GM23338 (cell line): ENCODE measurements around the gene PDE1C. TPM values are rescaled to one million over a fixed set of nuclear protein-coding genes. Genes with fewer than 3 reads are reported as not detected.

Experiments used
- ATAC-seq: fragments of 200-7000 bp; cut with Tn5 transposase; 3 replicates; pipeline ENCODE4 v1.9.1; 2020
- DNase-seq: peaks from one replicate; pipeline ENCODE4 v3.0.0-alpha.2; 2015; ENCODE audit warnings: low spot score
- H2AFZ ChIP-seq: fragments of 200-600 bp; sonication (generic); 2 replicates; pipeline ENCODE4 v1.8.0; 2016; ENCODE audit warnings: antibody characterized with exemption, mild to moderate bottlenecking, moderate library complexity
- H3F3A ChIP-seq: fragments of 200-600 bp; sonication (generic); replicated peaks from 2 replicates; pipeline ENCODE4 v1.8.0; 2017; ENCODE audit warnings: antibody characterized with exemption, mixed run types, low read depth
- H3K27ac ChIP-seq: fragments of 200-600 bp; sonication (generic); 2 replicates; pipeline ENCODE4 v1.6.1; 2016; ENCODE audit warnings: low read depth
- H3K27me3 ChIP-seq: fragments of 200-600 bp; sonication (generic); 2 replicates; pipeline ENCODE4 v1.8.0; 2016; ENCODE audit warnings: mild to moderate bottlenecking, mixed run types, moderate library complexity; ENCODE audit not compliant: insufficient read depth
- H3K36me3 ChIP-seq: fragments of 200-600 bp; sonication (generic); 2 replicates; pipeline ENCODE4 v1.8.0; 2016; ENCODE audit warnings: mild to moderate bottlenecking; ENCODE audit not compliant: insufficient read depth
- H3K4me1 ChIP-seq: fragments of 200-600 bp; sonication (generic); 2 replicates; pipeline ENCODE4 v1.8.0; 2016; ENCODE audit warnings: mild to moderate bottlenecking, moderate library complexity; ENCODE audit not compliant: insufficient read depth
- H3K4me2 ChIP-seq: fragments of 200-600 bp; sonication (generic); 2 replicates; pipeline ENCODE4 v1.7.1; 2017; ENCODE audit warnings: mixed run types
- H3K4me3 ChIP-seq: fragments of 200-600 bp; sonication (generic); 2 replicates; pipeline ENCODE4 v1.6.1; 2016; ENCODE audit warnings: mixed run types
- H3K79me2 ChIP-seq: fragments of 200-600 bp; sonication (generic); replicated peaks from 2 replicates; pipeline ENCODE4 v1.8.0; 2017; ENCODE audit warnings: mild to moderate bottlenecking; ENCODE audit not compliant: insufficient read depth
- H3K9me2 ChIP-seq: fragments of 200-600 bp; sonication (generic); 2 replicates; pipeline ENCODE4 v1.8.0; 2017; ENCODE audit not compliant: insufficient read depth
- H4K20me1 ChIP-seq: fragments of 200-600 bp; sonication (generic); replicated peaks from 2 replicates; pipeline ENCODE4 v1.8.0; 2017; ENCODE audit warnings: mild to moderate bottlenecking; ENCODE audit not compliant: insufficient read depth
- H3K27ac Mint-ChIP-seq: 2 replicates; pipeline ENCODE4 v1.8.0; 2020; ENCODE audit warnings: inconsistent platforms, mild to moderate bottlenecking, moderate library complexity, mixed read lengths
- H3K27me3 Mint-ChIP-seq: 3 replicates; pipeline ENCODE4 v1.8.0; 2022; ENCODE audit warnings: low read depth, mild to moderate bottlenecking, moderate library complexity, mixed read lengths, inconsistent platforms; ENCODE audit not compliant: insufficient read depth, poor library complexity
- H3K36me3 Mint-ChIP-seq: 3 replicates; pipeline ENCODE4 v1.8.0; 2021; ENCODE audit warnings: low read depth, mild to moderate bottlenecking, inconsistent platforms, moderate library complexity, mixed read lengths
- H3K4me1 Mint-ChIP-seq: 3 replicates; pipeline ENCODE4 v1.8.0; 2020; ENCODE audit warnings: mild to moderate bottlenecking, inconsistent platforms, mixed read lengths
- H3K4me3 Mint-ChIP-seq: 3 replicates; pipeline ENCODE4 v1.8.0; 2021; ENCODE audit warnings: moderate library complexity, mild to moderate bottlenecking, inconsistent platforms, mixed read lengths
- H3K9me3 Mint-ChIP-seq: 3 replicates; pipeline ENCODE4 v1.8.0; 2020; ENCODE audit warnings: moderate library complexity, mild to moderate bottlenecking, inconsistent platforms, mixed read lengths
- CREB1 ChIP-seq: fragments of 250-450 bp; sonication (Bioruptor Pico); IDR thresholded peaks from 2 replicates; pipeline ENCODE4 v1.5.0; 2020; ENCODE audit warnings: low read depth, mild to moderate bottlenecking, moderate library complexity
- CTCF ChIP-seq, 2 experiments: fragments of 200-600 bp in 1 of 2; sonication (generic) in 1 of 2; conservative IDR thresholded peaks; 2 replicates each; pipeline versions ENCODE4 v1.5.1 to v1.6.1; 2016 to 2017; ENCODE audit warnings: antibody characterized with exemption in 2 of 2, low read depth in 2 of 2, mild to moderate bottlenecking in 2 of 2, moderate library complexity in 1 of 2
- ETS1 ChIP-seq: IDR thresholded peaks from 2 replicates; pipeline ENCODE4 v1.6.1; 2016; ENCODE audit warnings: antibody characterized with exemption
- EZH2 ChIP-seq: fragments of 200-600 bp; sonication (generic); IDR thresholded peaks from one replicate; pipeline ENCODE4 v1.8.0; 2017; ENCODE audit warnings: antibody characterized with exemption, mild to moderate bottlenecking, low read depth; ENCODE audit not compliant: unreplicated experiment
- EZH2phosphoT487 ChIP-seq: fragments of 200-600 bp; sonication (generic); IDR thresholded peaks from one replicate; pipeline ENCODE4 v1.8.1; 2018; ENCODE audit warnings: antibody characterized with exemption; ENCODE audit not compliant: unreplicated experiment
- JUNB ChIP-seq: IDR thresholded peaks from one replicate; pipeline ENCODE4 v1.6.1; 2016; ENCODE audit warnings: antibody characterized with exemption; ENCODE audit not compliant: unreplicated experiment
- NANOG ChIP-seq: IDR thresholded peaks from 2 replicates; pipeline ENCODE4 v1.6.1; 2016; ENCODE audit warnings: antibody characterized with exemption, borderline replicate concordance
- POLR2AphosphoS5 ChIP-seq: IDR thresholded peaks from 2 replicates; pipeline ENCODE4 v1.6.1; 2016; ENCODE audit warnings: antibody characterized with exemption, low read depth
- REST ChIP-seq: IDR thresholded peaks from one replicate; pipeline ENCODE4 v1.6.1; 2018; ENCODE audit warnings: antibody characterized with exemption; ENCODE audit not compliant: unreplicated experiment
- STAT1 ChIP-seq: IDR thresholded peaks from one replicate; pipeline ENCODE4 v1.6.1; 2016; ENCODE audit warnings: antibody characterized with exemption; ENCODE audit not compliant: unreplicated experiment
- ZNF114 ChIP-seq: fragments of 250-450 bp; sonication (Bioruptor Pico); IDR thresholded peaks from 2 replicates; pipeline ENCODE4 v1.5.0; 2020; ENCODE audit warnings: mild to moderate bottlenecking, moderate library complexity
- ZNF331 ChIP-seq: fragments of 250-450 bp; sonication (Bioruptor Pico); IDR thresholded peaks from 2 replicates; pipeline ENCODE4 v1.5.0; 2020; ENCODE audit warnings: low read depth, mild to moderate bottlenecking, moderate library complexity
- ZNF462 ChIP-seq: fragments of 250-450 bp; sonication (Bioruptor Pico); IDR thresholded peaks from 2 replicates; pipeline ENCODE4 v1.5.0; 2020; ENCODE audit warnings: mild to moderate bottlenecking, moderate library complexity
- polyA plus RNA-seq: library from polyadenylated mRNA; unstranded; fragments of >200 nt; fragmentation: Nextera tagmentation; extraction: Ambion mirVana; gene quantifications from 2 replicates; pipeline ENCODE4 v1.2.1, GENCODE V29; 2016
- total RNA-seq: library from RNA; depleted of rRNA; stranded (reverse); fragments of >200 nt; shearing (Covaris generic); gene quantifications from 2 replicates; pipeline ENCODE4 v1.2.3, GENCODE V29; 2014

Gene PDE1C
- total and polyA plus RNA-seq, 2 experiments from 2014 or later: 0.28 TPM; not detected in 1

GRCh38 chr7:31785101-31785500 lies 285.1 kb downstream of the PDE1C start:
- H3K4me1 Mint-ChIP-seq: no peaks in the 10 kb centered on the region
- H3K4me1 ChIP-seq: 0 out of 2 replicates have a peak, but pooled peaks cover 3% of the 10 kb centered on the region
- no peak overlapping the region for H2AFZ ChIP-seq
- H3K4me3 ChIP-seq: no peak overlapping the region
- no peak overlapping the region for H3K27ac ChIP-seq
- no peak for TF ChIP-seq POLR2AphosphoS5
- TF ChIP-seq ZNF114 (CRISPR knock-in tag): no peak
- no peak for TF ChIP-seq ETS1
- TF ChIP-seq EZH2: no peak
- no peak for TF ChIP-seq ZNF331
- TF ChIP-seq JUNB: no peak
- TF ChIP-seq ZNF462 (CRISPR knock-in tag): no peak
- TF ChIP-seq CREB1: no peak
- no peak for TF ChIP-seq EZH2phosphoT487
- TF ChIP-seq NANOG: no peak
- TF ChIP-seq REST: no peak
- TF ChIP-seq STAT1: no peak
- no peak for TF ChIP-seq CTCF (conservative IDR thresholded peaks at IDR 0.05; ENCODE audit: low read depth in 2 of 2)
- no peaks in the 10 kb centered on the region for H3K79me2 ChIP-seq
- no peaks in the 10 kb centered on the region for H3K9me2 ChIP-seq
- ATAC-seq (no peak), DNase-seq (no peak)
- H4K20me1 ChIP-seq: peaks cover 3% of the 10 kb centered on the region; the same call in 1 of the 2 replicates
- H3K4me3 Mint-ChIP-seq: no peak overlapping the region
- H3K9me3 Mint-ChIP-seq: no peaks in the 10 kb centered on the region
- no peaks in the 10 kb centered on the region for H3F3A ChIP-seq
- H3K36me3 Mint-ChIP-seq: no peaks in the 10 kb centered on the region
- peaks cover 7% of the 10 kb centered on the region for H3K27me3 Mint-ChIP-seq
- H3K27ac Mint-ChIP-seq: no peak overlapping the region
- no peaks in the 10 kb centered on the region for H3K36me3 ChIP-seq
- peaks cover 23% of the 10 kb centered on the region for H3K27me3 ChIP-seq
- no peak overlapping the region for H3K4me2 ChIP-seq
